Nephron (organoid): ENCODE measurements around the gene PDLIM4.

Experiments
- H3K27ac Mint-ChIP-seq, 3 experiments: 2 replicates each; pipeline ENCODE4 v1.8.0; 2020; ENCODE audit warnings: mixed read lengths in 3 of 3, mild to moderate bottlenecking in 2 of 3, moderate library complexity in 1 of 3
- H3K27me3 Mint-ChIP-seq: 2 replicates; pipeline ENCODE4 v1.8.0; 2021; ENCODE audit warnings: low read depth, mild to moderate bottlenecking, moderate library complexity, mixed read lengths
- H3K36me3 Mint-ChIP-seq: 2 replicates; pipeline ENCODE4 v1.8.0; 2020; ENCODE audit warnings: low read depth, mixed read lengths
- H3K4me1 Mint-ChIP-seq: 2 replicates; pipeline ENCODE4 v1.8.0; 2020; ENCODE audit warnings: mixed read lengths
- H3K4me3 Mint-ChIP-seq, 3 experiments: 2 replicates each; pipeline ENCODE4 v1.8.0; 2020; ENCODE audit warnings: mild to moderate bottlenecking in 3 of 3, mixed read lengths in 3 of 3, moderate library complexity in 2 of 3
- H3K9me3 Mint-ChIP-seq: 2 replicates; pipeline ENCODE4 v1.8.0; 2020; ENCODE audit warnings: mixed read lengths
- CTCF ChIP-seq, 3 experiments: fragments of 200-600 bp; sonication (generic); IDR thresholded peaks; one replicate each; pipeline ENCODE4 v1.5.0; 2021; ENCODE audit warnings: antibody characterized with exemption in 3 of 3; ENCODE audit not compliant: unreplicated experiment in 3 of 3

The PDLIM4 gene

GRCh38 chr5:132233811-132234683 lies 23.4 kb upstream of the PDLIM4 start:
- H3K36me3 Mint-ChIP-seq, result no peaks in the 10 kb centered on the region
- H3K4me1 Mint-ChIP-seq, result no peaks in the 10 kb centered on the region
- no peaks in the 10 kb centered on the region for H3K9me3 Mint-ChIP-seq

GRCh38 chr5:132234684-132235062 lies 22.8 kb upstream of the PDLIM4 start:
- H3K9me3 Mint-ChIP-seq, result no peaks in the 10 kb centered on the region
- H3K27me3 Mint-ChIP-seq, result peaks cover 15% of the 10 kb centered on the region
- no peaks in the 10 kb centered on the region for H3K4me1 Mint-ChIP-seq
- H3K36me3 Mint-ChIP-seq, result no peaks in the 10 kb centered on the region
- no peak for TF ChIP-seq CTCF (IDR thresholded peaks at IDR 0.05; ENCODE audit: unreplicated experiment in 3 of 3)
- H3K27ac Mint-ChIP-seq, result no peak overlapping the region
- H3K4me3 Mint-ChIP-seq, result no peak overlapping the region

More at GRCh38 chr5:132233811-132234683, 23.4 kb upstream of the PDLIM4 start:
- Mint-ChIP-seq H3K4me3 (no peak overlapping the region), H3K27ac (no peak overlapping the region), H3K27me3 (peaks cover 18% of the 10 kb centered on the region)
- no peak for TF ChIP-seq CTCF (IDR thresholded peaks at IDR 0.05; ENCODE audit: unreplicated experiment in 3 of 3)

- no peaks in the 10 kb centered on the region for H3K36me3 Mint-ChIP-seq
- TF ChIP-seq CTCF (IDR thresholded peaks at IDR 0.05; ENCODE audit: unreplicated experiment in 3 of 3), result no peak
- no peak overlapping the region for H3K27ac Mint-ChIP-seq
- no peak overlapping the region for H3K4me3 Mint-ChIP-seq
- H3K9me3 Mint-ChIP-seq, result peaks cover 1% of the 10 kb centered on the region
- H3K4me1 Mint-ChIP-seq, result no peaks in the 10 kb centered on the region
- H3K27me3 Mint-ChIP-seq, result peaks cover 15% of the 10 kb centered on the region
Measured at GRCh38 chr5:132235340-132235739, 22.2 kb upstream of the PDLIM4 start.

GRCh38 chr5:132237141-132237540 lies 20.4 kb upstream of the PDLIM4 start:
- no peaks in the 10 kb centered on the region for H3K4me1 Mint-ChIP-seq
- no peak overlapping the region for H3K27ac Mint-ChIP-seq
- peaks cover 9% of the 10 kb centered on the region for H3K9me3 Mint-ChIP-seq
- H3K4me3 Mint-ChIP-seq, result no peak overlapping the region
- peaks cover 11% of the 10 kb centered on the region for H3K27me3 Mint-ChIP-seq
- H3K36me3 Mint-ChIP-seq, result no peaks in the 10 kb centered on the region
- no peak for TF ChIP-seq CTCF (IDR thresholded peaks at IDR 0.05; ENCODE audit: unreplicated experiment in 3 of 3)

GRCh38 chr5:132237670-132238069 lies 19.8 kb upstream of the PDLIM4 start:
- Mint-ChIP-seq H3K27ac (no peak overlapping the region), H3K9me3 (peaks cover 12% of the 10 kb centered on the region)

More at GRCh38 chr5:132237670-132238069, 19.8 kb upstream of the PDLIM4 start:
- H3K36me3 Mint-ChIP-seq, result no peaks in the 10 kb centered on the region
- no peak for TF ChIP-seq CTCF (IDR thresholded peaks at IDR 0.05; ENCODE audit: unreplicated experiment in 3 of 3)
- peaks cover 11% of the 10 kb centered on the region for H3K27me3 Mint-ChIP-seq
- H3K4me1 Mint-ChIP-seq, result no peaks in the 10 kb centered on the region
- no peak overlapping the region for H3K4me3 Mint-ChIP-seq
